Brain microvascular endothelial cell (primary cell): ENCODE data around the gene CHCHD10.

Source experiments
- DNase-seq: peaks from one replicate; pipeline ENCODE4 v3.0.0-alpha.2; 2020
- H3K27ac ChIP-seq: fragments of 250-450 bp; sonication (Bioruptor Pico); 2 replicates; pipeline ENCODE4 v1.5.1; 2020; ENCODE audit warnings: mild to moderate bottlenecking, moderate library complexity
- H3K27me3 ChIP-seq: fragments of 250-450 bp; sonication (Bioruptor Pico); replicated peaks from 2 replicates; pipeline ENCODE4 v1.5.1; 2020; ENCODE audit warnings: mild to moderate bottlenecking
- H3K36me3 ChIP-seq: fragments of 250-450 bp; sonication (Bioruptor Pico); replicated peaks from 2 replicates; pipeline ENCODE4 v1.5.1; 2020; ENCODE audit warnings: mild to moderate bottlenecking
- H3K4me3 ChIP-seq: 2 replicates; pipeline ENCODE4 v1.5.1; 2011; ENCODE audit warnings: low read depth, mild to moderate bottlenecking, control low read depth, low read length, moderate library complexity
- CTCF ChIP-seq: IDR thresholded peaks from 2 replicates; pipeline ENCODE4 v1.5.1; 2011; ENCODE audit warnings: low read depth, mild to moderate bottlenecking, moderate library complexity, low read length, control low read depth, inconsistent platforms; ENCODE audit errors: missing control alignments
- in situ Hi-C: cut with HindIII; loops from 2 replicates; pipeline ENCODE4 v1.10.0; 2017; ENCODE audit warnings: low sequenced_read_pairs, low pct_ligation_motif_present

Gene CHCHD10

GRCh38 chr22:23781511-23782183 is 13.9 kb upstream of the CHCHD10 start:
- TF ChIP-seq CTCF, result no peak
- Histone ChIP-seq H3K4me3 (no peak overlapping the region), H3K27me3 (no peaks in the 10 kb centered on the region), H3K27ac (no peak overlapping the region), H3K36me3 (no peaks in the 10 kb centered on the region)
- DNase-seq, result peak; percentile 32
- in situ Hi-C loops, result no loop called here

DNA sequence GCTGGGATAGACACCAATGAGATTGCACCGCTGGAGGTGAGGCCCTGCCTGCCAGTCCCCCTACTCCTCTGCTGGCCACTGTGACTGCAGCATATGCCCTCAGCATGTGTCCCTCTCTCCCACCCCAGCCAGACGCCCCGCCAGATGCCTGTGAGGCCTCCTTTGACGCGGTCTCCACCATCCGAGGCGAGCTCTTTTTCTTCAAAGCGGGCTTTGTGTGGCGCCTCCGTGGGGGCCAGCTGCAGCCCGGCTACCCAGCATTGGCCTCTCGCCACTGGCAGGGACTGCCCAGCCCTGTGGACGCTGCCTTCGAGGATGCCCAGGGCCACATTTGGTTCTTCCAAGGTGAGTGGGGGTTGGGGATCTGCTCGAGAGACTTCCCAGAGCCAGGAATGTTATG is 13.3 kb upstream of the CHCHD10 start:
- no peak for TF ChIP-seq CTCF
- DNase-seq, result no peak
- no peaks in the 10 kb centered on the region for H3K36me3 ChIP-seq
- no peak overlapping the region for H3K4me3 ChIP-seq
- H3K27ac ChIP-seq, result no peak overlapping the region
- no peaks in the 10 kb centered on the region for H3K27me3 ChIP-seq
- in situ Hi-C loops, result no loop called here

GRCh38 chr22:23780146-23780748 is 12.5 kb upstream of the CHCHD10 start:
- Histone ChIP-seq H3K4me3 (no peak overlapping the region), H3K36me3 (no peaks in the 10 kb centered on the region), H3K27ac (no peak overlapping the region), H3K27me3 (no peaks in the 10 kb centered on the region)
- TF ChIP-seq CTCF, result no peak
- in situ Hi-C loops, result no loop called here
- no peak for DNase-seq

DNA sequence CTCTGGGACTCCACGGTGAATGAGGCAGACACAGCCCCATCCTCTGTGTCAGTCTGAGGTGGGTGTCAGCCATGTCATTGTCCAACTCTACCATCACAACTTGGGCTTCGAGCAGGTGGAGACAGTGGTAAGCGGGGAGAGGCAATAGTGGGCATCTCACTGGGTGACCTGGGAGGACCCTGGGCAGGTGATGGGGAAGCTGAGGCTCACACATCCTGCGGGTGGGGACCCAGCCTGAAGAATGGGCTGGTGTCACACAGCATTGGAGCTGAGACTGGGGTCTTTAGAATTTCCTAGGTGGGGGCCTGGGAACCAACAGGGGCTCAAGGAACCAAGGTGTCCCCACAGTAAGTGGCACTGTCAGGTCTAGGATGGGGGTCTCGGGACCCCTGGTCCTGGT is 12.0 kb upstream of the CHCHD10 start:
- no peak overlapping the region for H3K4me3 ChIP-seq
- no peak for DNase-seq

GRCh38 chr22:23779083-23779482 is 11.3 kb upstream of the CHCHD10 start:
- no peak for TF ChIP-seq CTCF
- no peaks in the 10 kb centered on the region for H3K27me3 ChIP-seq
- no peak overlapping the region for H3K27ac ChIP-seq
- in situ Hi-C loops, result no loop called here
- H3K36me3 ChIP-seq, result no peaks in the 10 kb centered on the region
- no peak for DNase-seq
- no peak overlapping the region for H3K4me3 ChIP-seq

More for the DNA sequence above, 12.0 kb upstream of the CHCHD10 start:
- no peaks in the 10 kb centered on the region for H3K36me3 ChIP-seq
- H3K27me3 ChIP-seq, result no peaks in the 10 kb centered on the region
- in situ Hi-C loops, result no loop called here
- H3K27ac ChIP-seq, result no peak overlapping the region
- no peak for TF ChIP-seq CTCF

GRCh38 chr22:23778577-23778900 is 10.8 kb upstream of the CHCHD10 start:
- H3K4me3 ChIP-seq, result no peak overlapping the region
- H3K36me3 ChIP-seq, result no peaks in the 10 kb centered on the region
- no peaks in the 10 kb centered on the region for H3K27me3 ChIP-seq
- in situ Hi-C loops, result no loop called here
- TF ChIP-seq CTCF, result no peak
- H3K27ac ChIP-seq, result no peak overlapping the region
- no peak for DNase-seq
